Stimulated activated CD8-positive, alpha-beta memory T cell treated with anti-CD3 and anti-CD28 coated beads, Interleukin-15, amount 100 ng/mL, for 1 hour (primary cell): ENCODE results near the gene MYL5.
"Not testable (repeated sequence)": the region's sequence is repeated elsewhere in the genome, so short reads cannot be mapped to it uniquely, and the experiment has no call there.

Experiments
- DNase-seq: peaks from one replicate; pipeline ENCODE4 v3.0.0-alpha.2; 2020; ENCODE audit warnings: low read depth

MYL5 gene

DNA sequence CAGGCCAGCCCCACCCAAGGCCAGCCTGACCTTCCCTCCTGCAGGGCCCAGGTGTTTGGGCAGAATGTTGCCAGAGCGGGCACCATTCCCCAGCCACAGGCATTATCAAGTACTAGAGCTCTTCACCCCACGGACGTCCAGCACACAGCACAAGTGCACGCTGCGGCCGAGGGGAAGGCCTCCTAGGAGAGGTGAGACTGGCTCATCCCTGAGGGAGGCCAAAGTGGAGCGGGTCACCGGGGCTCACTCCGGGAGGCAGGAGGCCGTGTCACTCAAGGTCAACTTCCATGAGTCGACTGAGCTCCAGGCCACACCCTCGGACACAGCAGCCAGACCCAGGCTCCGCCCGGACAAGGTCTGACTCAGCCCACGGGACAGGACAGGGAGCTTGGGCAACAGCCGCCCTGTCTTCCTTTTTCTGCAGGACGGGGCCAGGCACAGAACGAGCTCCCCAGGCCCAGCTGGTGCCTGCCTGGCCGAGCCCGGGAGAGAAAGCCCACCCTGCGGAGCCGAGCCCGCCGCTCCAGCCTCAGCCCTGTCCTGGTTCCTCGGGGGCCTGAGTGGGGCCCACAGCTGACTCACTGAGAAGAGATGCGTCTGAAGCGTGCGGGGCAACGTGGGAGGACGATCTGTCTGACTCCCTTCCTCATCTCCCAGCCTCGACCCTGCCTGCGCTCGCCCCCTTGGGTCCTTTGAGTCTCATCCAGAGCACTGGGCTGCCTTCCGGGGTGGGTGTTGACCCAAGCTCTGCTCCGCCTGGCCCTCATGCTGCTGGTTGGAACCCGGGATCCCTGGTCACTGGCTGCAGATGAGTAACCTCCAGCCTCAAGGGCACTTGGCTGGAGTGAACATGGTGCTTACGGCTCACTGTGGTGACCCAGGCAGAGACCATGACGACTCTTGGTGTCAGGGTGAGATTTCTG lies 13.0 kb downstream of the MYL5 start:
- no peak for DNase-seq

DNA sequence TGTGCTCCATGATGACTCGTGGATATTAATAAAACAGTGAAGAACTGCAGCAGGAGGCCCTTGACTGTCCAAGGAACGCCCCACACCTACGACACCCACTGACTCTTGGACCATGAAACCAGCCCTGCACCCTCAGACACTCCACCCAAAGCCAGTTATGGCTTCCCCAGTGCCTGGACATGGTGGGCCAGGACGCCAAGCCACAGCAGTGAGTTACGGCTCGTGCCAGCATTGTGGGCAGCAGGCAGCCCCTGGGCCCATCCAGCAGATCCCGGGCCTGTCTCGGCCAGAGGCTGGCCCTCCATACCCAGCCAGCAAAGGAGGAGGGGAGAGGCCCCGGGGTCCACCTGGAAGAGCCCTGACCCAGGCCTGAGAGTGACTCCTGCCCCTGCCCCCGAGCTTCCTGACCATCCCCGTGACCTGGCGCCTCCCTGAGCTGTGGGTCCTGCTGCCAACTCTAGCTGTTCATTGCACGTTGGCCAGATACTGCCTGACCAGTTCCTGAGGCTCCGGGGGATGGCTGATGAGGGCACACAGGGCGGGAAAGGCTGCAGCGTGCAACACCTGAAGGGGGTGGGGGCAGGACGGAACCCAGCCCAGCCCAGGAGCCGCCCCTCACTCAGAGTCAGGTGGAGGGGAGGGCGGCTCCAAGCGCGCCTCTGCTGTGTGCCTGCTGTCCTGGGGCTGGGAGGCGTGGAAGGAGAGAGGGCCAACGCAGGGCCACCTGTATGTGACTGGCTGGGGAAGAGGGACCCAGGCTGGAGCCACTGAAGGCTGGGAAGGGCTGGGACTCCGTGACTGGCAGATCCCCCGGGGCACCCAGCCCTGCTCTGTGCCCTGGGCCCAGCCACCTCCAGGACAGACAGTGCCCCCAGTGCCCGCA lies 13.9 kb downstream of the MYL5 start:
- DNase-seq: no peak

DNA sequence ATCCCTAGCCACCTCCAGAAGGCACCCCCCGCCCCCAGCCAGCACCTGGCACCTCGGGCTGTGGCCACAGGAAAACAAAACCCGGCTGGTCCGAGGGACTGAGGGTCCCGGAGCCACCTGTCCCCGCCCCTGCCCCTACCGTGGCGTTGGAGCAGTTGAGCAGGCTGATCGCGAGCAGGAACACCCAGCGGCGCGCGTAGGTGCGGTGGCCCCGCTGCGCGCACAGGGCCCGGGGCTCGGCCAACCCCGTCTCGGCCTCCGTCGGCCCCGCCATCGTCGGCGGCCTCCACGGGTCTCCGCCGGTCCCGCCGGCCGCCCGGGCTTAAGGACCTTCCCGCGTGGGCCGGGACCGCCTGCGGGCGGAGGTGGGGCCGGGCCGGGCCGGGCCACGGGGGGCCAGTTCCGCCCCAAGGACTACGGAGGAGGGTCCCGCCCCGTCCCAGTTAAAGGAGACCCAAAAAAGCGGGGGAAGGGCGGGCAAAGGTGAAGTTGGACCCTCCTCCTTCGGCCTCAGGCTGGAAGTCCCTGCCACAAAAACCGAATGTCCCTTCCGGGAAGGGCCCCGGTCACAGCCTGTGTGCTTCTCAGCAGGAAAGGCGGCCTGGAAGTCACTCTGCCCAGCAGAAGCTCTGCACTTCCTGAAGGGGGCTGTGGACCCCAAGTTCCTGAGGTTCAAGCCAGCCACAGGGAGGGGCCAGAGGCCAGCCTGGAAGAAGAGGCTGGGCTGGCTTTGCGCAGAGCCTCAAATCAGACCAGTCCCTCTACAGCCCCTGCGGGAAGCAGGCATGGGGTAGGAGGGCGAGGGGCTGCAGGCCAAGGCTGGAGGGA lies 14.7 kb downstream of the MYL5 start, which contains the start of gene SLC49A3:
Gene SLC49A3 (minus strand): TSS at position 298 of the 828 bp plus-strand sequence. CDS start 24 bp downstream, at position 274.
- no peak for DNase-seq

DNA sequence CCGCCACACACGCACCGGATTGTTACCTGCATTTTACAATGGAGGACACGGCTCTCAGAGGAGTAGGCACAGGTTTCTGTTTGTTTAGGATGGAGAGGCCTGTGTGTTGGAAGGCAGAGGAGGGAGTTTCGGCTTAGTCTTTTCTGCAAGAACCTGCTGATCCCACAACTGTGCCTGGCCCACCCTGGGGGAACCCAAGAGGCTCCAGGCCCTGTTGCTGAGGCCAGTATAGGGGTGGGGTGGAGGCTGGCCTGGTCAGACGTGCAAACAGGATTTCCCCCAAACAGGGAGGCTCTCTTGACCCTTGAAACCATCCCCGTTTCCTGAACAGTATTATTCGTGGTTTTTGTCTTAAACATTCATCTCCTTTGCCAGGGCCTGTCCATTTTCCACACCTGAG lies 15.4 kb downstream of the MYL5 start:
- DNase-seq: no peak

DNA sequence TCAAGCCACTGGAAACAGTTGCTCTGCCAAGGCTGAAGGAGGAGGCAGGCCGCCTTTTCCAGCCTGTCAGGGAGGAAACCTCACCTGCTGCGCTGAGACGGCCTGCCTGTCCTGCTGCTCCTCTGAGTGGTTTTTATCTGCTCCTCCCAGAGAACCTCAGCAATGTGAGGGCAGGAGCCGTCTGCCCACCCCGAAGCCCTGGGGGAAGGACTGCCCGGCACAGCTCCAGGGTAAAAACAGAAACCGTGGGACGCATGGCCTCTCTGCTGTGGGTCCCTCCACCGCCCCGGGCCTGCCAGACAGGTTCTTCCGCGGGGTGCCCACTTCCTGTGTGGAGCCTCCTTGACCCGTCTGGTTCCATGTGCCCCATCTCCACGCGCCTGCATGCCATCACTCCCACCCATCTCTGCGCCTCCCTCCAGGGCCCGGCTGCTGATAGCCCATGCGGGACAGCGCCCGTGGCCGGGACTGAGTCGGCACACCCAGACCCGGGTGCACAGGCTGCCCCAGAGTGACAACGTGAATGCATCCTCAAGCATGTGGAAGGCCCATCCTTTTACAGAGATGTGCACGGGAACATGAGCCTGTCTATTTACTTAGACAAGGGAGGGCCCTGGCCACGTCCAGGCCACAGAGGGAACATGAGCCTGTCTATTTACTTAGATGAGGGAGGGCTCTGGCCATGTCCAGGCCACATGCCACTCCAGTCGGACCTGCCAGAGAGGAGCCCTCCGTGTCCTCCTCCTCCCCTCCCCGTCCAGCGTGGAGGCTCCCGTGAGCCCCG lies 18.6 kb downstream of the MYL5 start:
- DNase-seq: no peak

DNA sequence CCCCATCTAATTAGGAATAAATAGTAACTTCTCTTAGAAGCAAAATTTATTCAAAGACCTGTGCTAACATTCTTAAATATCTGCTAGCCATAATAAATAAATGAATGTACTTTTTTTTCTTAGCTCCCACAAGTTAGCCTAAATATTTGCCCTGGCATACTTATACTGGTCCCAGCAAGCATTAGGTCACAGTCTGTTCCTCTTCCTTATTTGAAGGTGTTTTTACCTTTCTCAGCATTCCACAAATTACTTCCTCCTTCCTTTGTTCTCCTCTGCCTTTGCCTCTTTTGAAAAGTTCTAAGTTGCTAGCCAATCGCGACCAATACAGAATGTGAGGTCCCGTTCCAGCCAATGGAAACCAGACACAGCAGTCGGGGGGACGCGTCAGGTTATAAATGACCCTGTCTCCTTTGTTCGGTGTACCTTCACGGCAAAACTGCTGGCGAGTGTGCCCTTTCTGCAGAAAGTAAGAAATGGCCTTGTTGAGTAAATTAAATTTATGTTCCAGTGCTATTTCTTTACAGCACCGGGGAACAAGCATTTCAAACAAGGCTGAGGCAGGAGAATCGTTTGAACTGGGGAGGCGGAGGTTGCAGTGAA lies 20.1 kb downstream of the MYL5 start:
- DNase-seq: not testable (repeated sequence)

DNA sequence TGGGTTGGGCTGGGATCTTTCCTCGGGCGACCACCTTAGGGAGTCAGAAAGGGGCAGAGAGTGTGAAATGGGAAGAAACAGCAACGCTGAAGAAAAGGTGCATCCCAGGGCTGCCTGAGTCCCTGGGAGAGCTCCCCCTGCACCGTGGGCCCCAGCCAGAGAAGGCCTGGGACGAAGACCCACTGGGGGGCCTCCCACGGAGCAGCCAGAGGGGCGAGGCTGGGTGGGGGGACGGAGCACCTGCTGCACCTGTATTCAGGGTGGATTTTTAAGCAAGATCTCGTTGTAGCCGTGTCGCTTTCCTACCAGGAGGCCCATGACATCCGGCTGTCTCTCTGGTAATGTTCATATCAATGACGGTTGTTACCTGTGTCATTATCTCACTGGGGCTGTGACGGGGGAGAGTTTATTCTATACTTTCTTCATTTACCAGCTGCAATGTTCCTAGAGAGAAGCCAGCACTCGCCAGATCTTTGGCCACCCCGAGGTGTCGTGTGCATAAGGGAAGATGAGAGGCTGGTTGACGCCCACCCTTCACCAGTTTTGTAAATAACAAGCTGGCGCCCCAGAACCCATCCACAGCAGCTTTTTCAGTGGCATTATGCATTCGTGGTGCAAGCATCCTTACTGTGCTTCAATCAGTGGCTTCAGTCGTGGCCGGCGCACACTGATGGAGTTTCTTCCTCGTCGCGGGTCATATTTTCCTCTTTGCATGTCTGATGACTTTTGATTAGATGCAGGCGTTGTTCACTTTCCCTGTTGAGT lies 25.7 kb downstream of the MYL5 start:
- no peak for DNase-seq

DNA sequence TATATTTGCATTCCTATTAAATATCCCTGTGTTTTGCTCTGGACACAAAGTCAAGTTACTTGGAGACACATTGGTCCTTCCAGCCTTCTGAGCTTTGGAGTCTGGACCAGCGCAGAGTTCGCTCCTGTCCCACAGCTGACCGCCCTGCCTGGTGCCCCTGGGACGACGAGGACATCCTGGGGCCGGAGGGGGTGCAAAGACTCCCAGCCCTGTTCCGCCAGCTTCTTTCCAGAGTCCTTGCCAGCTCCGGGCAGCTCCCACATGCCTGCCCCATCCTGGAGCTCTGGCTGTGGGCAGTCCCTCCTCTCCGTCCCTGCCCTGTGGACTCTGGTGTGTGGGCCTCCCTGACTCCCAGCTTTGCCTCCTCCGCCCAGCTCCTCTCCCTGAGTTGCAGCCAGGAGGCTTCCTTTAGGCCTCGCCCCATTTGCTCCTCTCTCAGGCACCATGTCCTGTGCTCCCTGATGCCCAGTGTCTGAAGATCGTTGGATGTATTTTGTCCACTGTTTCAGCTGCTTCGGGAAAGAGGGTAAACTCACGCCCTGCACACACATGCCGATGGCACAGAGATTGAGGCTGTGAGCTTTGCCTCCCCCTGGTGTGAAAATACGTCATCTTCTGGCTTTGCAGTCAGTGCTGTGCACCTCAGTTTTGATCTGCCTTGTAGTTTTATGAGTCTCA lies 26.4 kb downstream of the MYL5 start:
- no peak for DNase-seq

DNA sequence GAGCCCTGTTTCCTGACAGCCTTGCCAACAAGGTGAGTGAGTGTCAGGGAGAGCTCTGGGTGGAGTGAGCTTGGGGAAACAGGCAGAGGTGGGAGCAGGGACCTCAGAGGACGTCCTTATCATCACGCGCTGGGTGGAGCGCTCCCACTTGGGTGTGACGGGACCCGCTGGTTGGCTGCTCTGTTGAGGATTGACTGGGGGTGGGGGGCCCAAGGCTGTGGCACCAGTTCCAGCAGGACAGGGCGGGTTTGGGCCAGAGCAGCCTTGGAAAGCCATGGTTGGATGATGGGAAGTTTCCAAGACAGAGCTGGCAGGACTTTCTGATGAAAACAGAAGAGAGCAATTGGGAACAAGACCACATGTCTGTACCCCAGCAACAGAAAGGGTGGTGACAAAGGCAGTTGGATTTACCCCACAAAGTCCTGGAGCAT lies 28.3 kb downstream of the MYL5 start:
- no peak for DNase-seq

DNA sequence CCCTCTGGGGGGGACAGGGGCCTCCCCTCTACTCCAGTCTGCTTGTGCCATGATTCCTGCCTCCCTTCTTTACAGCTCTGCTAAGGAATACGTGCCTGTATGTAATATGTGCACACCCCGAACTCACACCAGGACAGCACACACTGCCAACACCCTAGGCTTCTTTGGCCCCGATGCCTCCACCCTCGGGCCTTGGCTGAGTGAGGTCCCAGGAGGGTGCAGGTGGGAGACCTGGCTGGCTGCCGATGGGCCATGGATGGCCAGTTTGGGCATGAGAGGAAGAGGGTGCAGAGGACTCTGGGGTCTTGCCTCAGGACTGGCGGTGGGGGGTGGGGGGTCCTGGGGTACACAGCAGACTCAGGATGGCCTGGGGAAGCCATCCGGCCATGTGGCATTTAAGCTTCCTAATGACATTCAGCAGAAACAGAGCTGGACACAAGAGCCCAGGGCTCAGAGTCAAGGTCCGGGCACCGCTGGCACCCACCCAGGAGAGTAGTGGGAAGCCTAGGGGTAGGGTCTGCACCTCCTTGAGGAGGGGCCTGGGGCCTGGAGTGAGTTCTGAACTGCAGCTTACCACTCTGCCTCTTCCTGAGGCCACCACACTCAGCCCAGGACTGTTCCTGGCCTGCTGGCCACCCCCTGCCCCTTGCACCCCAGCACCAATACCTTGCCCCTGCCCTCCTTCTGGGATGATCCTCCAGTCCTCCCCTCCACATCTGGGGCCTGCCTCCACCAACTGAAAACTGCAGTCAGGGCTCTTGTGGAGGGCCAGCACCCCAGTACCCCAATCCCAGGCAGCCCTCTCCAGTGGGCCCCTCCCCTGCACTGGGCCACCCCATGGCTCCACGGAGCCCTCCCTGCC lies 29.2 kb downstream of the MYL5 start:
- no peak for DNase-seq

DNA sequence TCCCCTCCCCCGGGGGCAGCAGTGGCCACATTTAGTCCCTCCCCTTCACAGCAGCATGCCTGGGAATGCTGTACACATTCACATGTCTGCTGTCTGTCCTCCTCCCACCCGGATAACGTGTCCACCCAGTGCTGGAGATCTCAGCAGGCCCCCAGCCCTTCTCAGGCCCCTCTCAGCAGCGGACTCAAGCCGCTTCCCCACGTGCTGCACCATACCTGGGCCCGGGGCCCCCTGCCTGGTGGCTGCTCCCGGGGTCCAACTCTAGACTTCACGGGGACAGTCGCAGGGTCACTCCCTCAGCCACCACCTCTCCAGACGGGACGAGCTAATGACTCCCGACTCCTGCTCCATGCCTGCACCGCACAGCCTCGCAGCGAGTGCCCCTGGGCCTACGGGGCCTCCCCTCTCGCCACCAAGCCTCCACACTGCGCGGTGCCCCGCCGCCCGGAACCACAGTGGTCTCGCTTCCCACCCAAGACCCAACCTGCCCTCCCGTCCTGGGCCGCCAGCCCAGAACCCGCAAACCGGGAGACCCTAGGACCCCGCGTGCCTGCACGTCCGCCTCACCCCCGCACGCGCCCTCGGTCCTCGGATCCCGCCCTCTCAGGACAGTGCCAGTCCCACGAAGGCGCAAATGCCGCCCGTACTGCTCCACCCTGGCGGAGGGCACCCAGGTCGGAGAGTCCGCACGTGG lies 30.0 kb downstream of the MYL5 start:
- DNase-seq: no peak

DNA sequence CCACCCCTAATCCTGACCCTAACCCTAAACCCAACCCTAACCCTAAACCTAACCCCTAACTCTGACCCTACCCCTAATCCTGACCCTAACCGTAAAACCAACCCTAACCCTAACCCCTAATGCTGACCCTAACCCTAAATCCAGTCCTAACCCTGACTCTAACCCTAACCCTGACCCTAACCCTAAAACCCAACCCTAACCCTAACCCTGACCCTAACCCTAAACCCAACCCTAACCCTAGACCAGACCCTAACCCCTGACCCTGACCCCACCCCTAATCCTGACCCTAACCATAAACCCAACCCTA lies 30.6 kb downstream of the MYL5 start:
- DNase-seq: no peak

DNA sequence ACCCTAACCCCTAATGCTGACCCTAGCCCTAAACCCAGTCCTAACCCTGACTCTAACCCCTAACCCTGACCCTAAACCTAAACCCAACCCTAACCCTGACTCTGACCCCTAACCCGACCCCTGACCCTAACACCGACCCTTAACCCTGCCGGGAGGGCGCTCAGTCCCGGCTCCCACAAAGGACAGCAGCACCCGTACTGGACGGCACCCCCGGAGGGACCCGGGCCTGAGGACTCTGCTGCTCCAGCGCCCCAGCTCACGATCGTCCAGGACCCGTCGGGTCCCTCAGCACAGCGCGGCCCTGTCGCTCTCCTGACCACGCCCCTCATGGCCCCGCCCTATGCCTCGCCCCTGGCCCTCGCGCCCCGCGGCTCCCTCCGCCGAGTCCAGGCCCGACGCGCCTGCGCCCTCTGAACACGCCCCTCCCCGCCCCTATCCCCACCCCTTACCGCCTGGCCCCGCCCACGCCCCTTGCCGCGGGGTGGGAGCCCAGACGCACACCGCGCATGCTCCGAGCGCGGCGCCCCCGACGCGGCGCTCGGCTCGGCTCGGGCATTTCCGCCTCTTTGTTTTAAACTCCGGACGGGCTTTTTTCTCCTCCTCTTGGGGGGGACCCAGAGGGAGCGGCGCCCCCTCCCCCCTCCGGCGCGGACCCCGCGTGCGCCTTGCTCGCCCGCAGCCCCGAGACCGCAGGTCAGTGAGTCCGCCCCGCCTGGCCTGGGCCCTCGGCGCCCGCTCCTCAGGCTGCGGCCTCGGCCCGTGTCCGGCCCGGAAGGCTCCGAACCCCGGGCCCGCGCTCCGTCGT lies 31.1 kb downstream of the MYL5 start, which contains the start of gene PCGF3:
Gene PCGF3 (plus strand): TSS at position 555 of the 805 bp plus-strand sequence. CDS start 27,849 bp downstream, outside the sequence.
- peak; percentile 95 for DNase-seq

DNA sequence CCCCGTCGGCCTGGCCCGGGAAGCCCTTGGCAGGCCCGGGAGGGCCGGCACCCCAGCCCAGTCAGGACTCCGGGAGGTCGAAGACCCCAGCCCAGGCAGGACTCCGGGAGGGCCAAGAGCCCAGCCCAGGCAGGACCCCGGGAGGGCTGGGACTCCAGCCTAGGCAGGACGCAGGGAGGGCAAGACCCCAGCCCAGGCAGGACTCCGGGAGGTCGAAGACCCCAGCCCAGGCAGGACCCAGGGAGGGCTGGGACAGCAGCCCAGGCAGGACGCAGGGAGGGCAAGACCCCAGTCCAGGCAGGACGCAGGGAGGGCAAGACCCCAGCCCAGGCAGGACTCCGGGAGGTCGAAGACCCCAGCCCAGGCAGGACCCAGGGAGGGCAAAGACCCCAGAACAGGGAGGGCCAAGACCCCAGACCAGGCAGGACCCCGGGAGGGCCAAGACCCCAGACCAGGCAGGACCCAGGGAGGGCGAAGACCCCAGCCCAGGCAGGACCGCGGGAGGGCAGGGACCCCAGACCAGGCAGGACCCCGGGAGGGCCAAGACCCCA lies 31.8 kb downstream of the MYL5 start:
- DNase-seq: not testable (repeated sequence)

DNA sequence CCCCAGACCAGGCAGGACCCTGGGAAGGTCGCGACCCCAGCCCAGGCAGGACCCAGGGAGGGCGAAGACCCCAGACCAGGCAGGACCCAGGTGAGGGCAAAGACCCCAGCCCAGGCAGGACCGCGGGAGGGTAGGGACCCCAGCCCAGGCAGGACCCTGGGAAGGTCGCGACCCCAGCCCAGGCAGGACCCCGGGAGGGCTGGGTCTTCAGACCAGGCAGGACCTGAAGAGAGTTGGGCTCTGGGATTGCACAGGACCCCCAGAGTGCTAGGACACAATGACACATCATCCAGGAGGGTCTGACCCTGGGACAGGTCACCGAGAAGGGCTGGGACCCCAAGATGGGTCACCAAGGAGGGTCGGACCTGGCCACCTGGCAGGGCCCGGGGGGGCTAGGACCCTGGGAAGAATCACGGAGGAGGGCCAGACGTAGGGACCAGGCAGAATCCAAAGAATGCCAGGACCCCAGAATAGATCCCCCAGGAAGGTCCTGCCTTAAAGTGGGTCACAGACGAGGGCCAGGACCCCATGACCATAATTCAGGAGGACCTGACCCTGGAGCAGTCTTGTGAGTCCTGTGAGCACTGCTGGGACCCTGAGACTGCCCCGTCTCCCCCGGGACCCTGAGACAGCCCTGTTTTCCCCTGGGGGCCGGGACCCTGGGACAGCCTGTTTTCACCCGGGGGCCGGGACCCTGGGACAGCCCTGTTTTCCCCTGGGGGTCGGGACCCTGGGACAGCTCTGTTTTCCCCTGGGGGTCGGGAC lies 32.7 kb downstream of the MYL5 start:
- DNase-seq: no peak
